Suprapubic skin (tissue), 4 donors: ENCODE data around the gene GPALPP1. TPM values are rescaled to one million over a fixed set of nuclear protein-coding genes. Genes with fewer than 3 reads are reported as not detected.
"Not testable (repeated sequence)": the region's sequence is repeated elsewhere in the genome, so short reads cannot be mapped to it uniquely, and the experiment has no call there.

Experiments used
- DNase-seq, 2 donors: peaks; one replicate each; pipeline ENCODE4 v3.0.0-alpha.2; 2019; ENCODE audit warnings: low spot score in 2 of 2
- H3K27ac ChIP-seq: fragments of 200-600 bp; sonication (generic); one replicate; pipeline ENCODE4 v1.5.1; 2019
- H3K27me3 ChIP-seq: fragments of 200-600 bp; sonication (generic); one replicate; pipeline ENCODE4 v1.5.1; 2019
- H3K36me3 ChIP-seq: fragments of 200-600 bp; sonication (generic); one replicate; pipeline ENCODE4 v1.5.1; 2019
- H3K4me1 ChIP-seq: fragments of 200-600 bp; sonication (generic); one replicate; pipeline ENCODE4 v1.5.1; 2019
- H3K4me3 ChIP-seq: fragments of 200-600 bp; sonication (generic); one replicate; pipeline ENCODE4 v1.5.1; 2019; ENCODE audit warnings: mild to moderate bottlenecking
- H3K9me3 ChIP-seq: fragments of 200-600 bp; sonication (generic); one replicate; pipeline ENCODE4 v1.5.1; 2019
- CTCF ChIP-seq, 2 donors: fragments of 200-600 bp in 1 of 2; fragments of 450-650 bp in 1 of 2; sonication (generic) in 1 of 2; IDR thresholded peaks; one replicate each; pipeline ENCODE4 v1.5.1; 2016 to 2019; ENCODE audit warnings: antibody characterized with exemption in 2 of 2, mild to moderate bottlenecking in 1 of 2, moderate library complexity in 1 of 2
- EP300 ChIP-seq: sonication (generic); formaldehyde crosslinking; IDR thresholded peaks from one replicate; pipeline ENCODE4 v1.6.1; 2017; ENCODE audit warnings: antibody characterized with exemption
- POLR2A ChIP-seq, 2 donors: fragments of 450-650 bp; IDR thresholded peaks; one replicate each; pipeline ENCODE4 v1.6.1; 2017; ENCODE audit warnings: antibody characterized with exemption in 2 of 2, mild to moderate bottlenecking in 2 of 2, moderate library complexity in 2 of 2
- POLR2AphosphoS5 ChIP-seq, 3 donors: sonication (generic); formaldehyde crosslinking; IDR thresholded peaks; one replicate each; pipeline ENCODE4 v1.6.1; 2017; ENCODE audit warnings: antibody characterized with exemption in 3 of 3
- WGBS: methylation state at CpG from one replicate; pipeline ENCODE4 v1.1.5; 2018; 5-methylcytosine and 5-hydroxymethylcytosine counted together
- total RNA-seq, 4 donors: library from RNA; depleted of rRNA; stranded (reverse); fragments of >200 nt; gene quantifications; one replicate each; pipeline ENCODE4 v1.1.0, GENCODE V29; 2016

The GPALPP1 gene
- total RNA-seq, 4 donors from 2014 or later: 17.0 to 33.5 (median 28.6) TPM

GRCh38 chr13:45051315-45051714 lies 62.0 kb downstream of the GPALPP1 start:
- no peak overlapping the region for H3K4me3 ChIP-seq
- H3K4me1 ChIP-seq: peaks cover 30% of the 10 kb centered on the region
- 35% methylated on average over 5 of the region's 5 CpGs for WGBS
- H3K27ac ChIP-seq: no peak overlapping the region
- H3K36me3 ChIP-seq: no peaks in the 10 kb centered on the region
- no peak for DNase-seq
- H3K27me3 ChIP-seq: no peaks in the 10 kb centered on the region
- no peaks in the 10 kb centered on the region for H3K9me3 ChIP-seq
- TF ChIP-seq CTCF (IDR thresholded peaks at IDR 0.05): no peak
- TF ChIP-seq EP300: no peak
- TF ChIP-seq POLR2AphosphoS5 (IDR thresholded peaks at IDR 0.05): no peak
- no peak for TF ChIP-seq POLR2A (IDR thresholded peaks at IDR 0.05)

GRCh38 chr13:45055198-45055901 lies 66.0 kb downstream of the GPALPP1 start:
- H3K27ac ChIP-seq: peak overlapping the region; percentile 79
- TF ChIP-seq CTCF (IDR thresholded peaks at IDR 0.05) (no peak), POLR2A (IDR thresholded peaks at IDR 0.05) (no peak)
- DNase-seq: no peak
- 39% methylated on average over 8 of the region's 8 CpGs for WGBS
- H3K4me3 ChIP-seq: no peak overlapping the region
- no peaks in the 10 kb centered on the region for H3K9me3 ChIP-seq
- no peaks in the 10 kb centered on the region for H3K36me3 ChIP-seq
- H3K27me3 ChIP-seq: no peaks in the 10 kb centered on the region
- H3K4me1 ChIP-seq: peaks cover 21% of the 10 kb centered on the region

- H3K36me3 ChIP-seq: no peaks in the 10 kb centered on the region
- peaks cover 21% of the 10 kb centered on the region for H3K4me1 ChIP-seq
- TF ChIP-seq CTCF (IDR thresholded peaks at IDR 0.05) (no peak), POLR2AphosphoS5 (IDR thresholded peaks at IDR 0.05) (no peak), EP300 (no peak), POLR2A (IDR thresholded peaks at IDR 0.05) (no peak)
- 22% methylated on average over 7 of the region's 7 CpGs for WGBS
- no peaks in the 10 kb centered on the region for H3K9me3 ChIP-seq
- H3K27me3 ChIP-seq: no peaks in the 10 kb centered on the region
- DNase-seq: no peak
- no peak overlapping the region for H3K4me3 ChIP-seq
- H3K27ac ChIP-seq: peak overlapping the region; percentile 79
These were observed 66.7 kb downstream of the GPALPP1 start for GRCh38 chr13:45055902-45056648.

GRCh38 chr13:45060062-45060461 lies 70.7 kb downstream of the GPALPP1 start:
- H3K4me3 ChIP-seq: no peak overlapping the region
- no peak for TF ChIP-seq CTCF (IDR thresholded peaks at IDR 0.05)
- no peak for TF ChIP-seq EP300
- no peak for TF ChIP-seq POLR2AphosphoS5 (IDR thresholded peaks at IDR 0.05)
- no peak for TF ChIP-seq POLR2A (IDR thresholded peaks at IDR 0.05)
- 90% methylated on average over 3 of the region's 3 CpGs for WGBS
- DNase-seq: no peak
- H3K4me1 ChIP-seq: peaks cover 16% of the 10 kb centered on the region
- no peaks in the 10 kb centered on the region for H3K9me3 ChIP-seq
- H3K27ac ChIP-seq: no peak overlapping the region
- no peaks in the 10 kb centered on the region for H3K36me3 ChIP-seq
- H3K27me3 ChIP-seq: no peaks in the 10 kb centered on the region

- DNase-seq: no peak
- 69% methylated on average over 7 of the region's 7 CpGs for WGBS
- Histone ChIP-seq H3K4me1 (no peaks in the 10 kb centered on the region), H3K4me3 (no peak overlapping the region), H3K27ac (no peak overlapping the region), H3K9me3 (no peaks in the 10 kb centered on the region), H3K36me3 (no peaks in the 10 kb centered on the region), H3K27me3 (no peaks in the 10 kb centered on the region)
- TF ChIP-seq CTCF (IDR thresholded peaks at IDR 0.05): no peak
- no peak for TF ChIP-seq POLR2AphosphoS5 (IDR thresholded peaks at IDR 0.05)
- TF ChIP-seq EP300: no peak
- TF ChIP-seq POLR2A (IDR thresholded peaks at IDR 0.05): no peak
These were observed 74.0 kb downstream of the GPALPP1 start for GRCh38 chr13:45063261-45063860.

GRCh38 chr13:45063889-45064288 lies 74.6 kb downstream of the GPALPP1 start:
- DNase-seq, H3K27ac ChIP-seq, H3K9me3 ChIP-seq, H3K4me1 ChIP-seq, H3K36me3 ChIP-seq, H3K27me3 ChIP-seq, H3K4me3 ChIP-seq: not testable (repeated sequence)
- 96% methylated on average over 3 of the region's 3 CpGs for WGBS
